ENCODE data around the gene OTC. TPM values are rescaled to one million over a fixed set of nuclear protein-coding genes. Genes with fewer than 3 reads are reported as not detected.

The OTC gene
- total RNA-seq, 1 donor from 2014 or later = not detected

GRCh38 chrX:38382663-38383062 is 30.3 kb downstream of the OTC start:
- Histone ChIP-seq H4K20me1 (ENCODE audit: low read depth) (no peaks in the 10 kb centered on the region), H3K79me2 (ENCODE audit: low read depth) (no peaks in the 10 kb centered on the region), H3K4me1 (no peaks in the 10 kb centered on the region), H3K4me2 (no peak overlapping the region), H3K9me3 (ENCODE audit: low read depth) (no peaks in the 10 kb centered on the region), H3K4me3 (no peak overlapping the region), H2AFZ (replicated peaks) (no peak overlapping the region), H3K36me3 (no peaks in the 10 kb centered on the region), H3K27ac (no peak overlapping the region), H3F3A (ENCODE audit: low read depth) (no peaks in the 10 kb centered on the region), H3K27me3 (no peaks in the 10 kb centered on the region), H3K9ac (no peak overlapping the region)
- Mint-ChIP-seq H3K9me3 (no peaks in the 10 kb centered on the region), H3K27ac (no peak overlapping the region), H3K4me1 (no peaks in the 10 kb centered on the region), H3K4me3 (no peak overlapping the region), H3K36me3 (no peaks in the 10 kb centered on the region), H3K27me3 (ENCODE audit: insufficient read depth, low read depth) (no peaks in the 10 kb centered on the region)
- no peak for DNase-seq (ENCODE audit: low spot score)
- no peak for TF ChIP-seq EZH2phosphoT487 (IDR thresholded peaks at IDR 0.05)
- no peak for TF ChIP-seq EZH2 (IDR thresholded peaks at IDR 0.05)
- no peak for TF ChIP-seq CTCF (IDR thresholded peaks at IDR 0.05)

GRCh38 chrX:38400389-38400910 is 48.0 kb downstream of the OTC start:
- Mint-ChIP-seq H3K36me3 (no peaks in the 10 kb centered on the region), H3K9me3 (no peaks in the 10 kb centered on the region), H3K4me1 (no peaks in the 10 kb centered on the region), H3K27ac (no peak overlapping the region), H3K4me3 (no peak overlapping the region), H3K27me3 (ENCODE audit: insufficient read depth, low read depth) (peaks cover 2% of the 10 kb centered on the region)
- Histone ChIP-seq H3K36me3 (no peaks in the 10 kb centered on the region), H3K4me3 (no peak overlapping the region), H4K20me1 (ENCODE audit: low read depth) (no peaks in the 10 kb centered on the region), H3K9ac (no peak overlapping the region), H3K27me3 (no peaks in the 10 kb centered on the region), H3K79me2 (ENCODE audit: low read depth) (no peaks in the 10 kb centered on the region), H2AFZ (replicated peaks) (no peak overlapping the region), H3K4me1 (no peaks in the 10 kb centered on the region), H3K4me2 (no peak overlapping the region), H3F3A (ENCODE audit: low read depth) (no peaks in the 10 kb centered on the region), H3K27ac (no peak overlapping the region), H3K9me3 (ENCODE audit: low read depth) (no peaks in the 10 kb centered on the region)
- no peak for TF ChIP-seq EZH2phosphoT487 (IDR thresholded peaks at IDR 0.05)
- no peak for TF ChIP-seq EZH2 (IDR thresholded peaks at IDR 0.05)
- TF ChIP-seq CTCF (IDR thresholded peaks at IDR 0.05) = no peak
- no peak for DNase-seq (ENCODE audit: low spot score)

- H3K4me3 ChIP-seq = no peak overlapping the region
- H4K20me1 ChIP-seq (ENCODE audit: low read depth) = no peaks in the 10 kb centered on the region
- H3K79me2 ChIP-seq (ENCODE audit: low read depth) = no peaks in the 10 kb centered on the region
- H3K4me2 ChIP-seq = no peak overlapping the region
- no peak overlapping the region for H3K9ac ChIP-seq
- Mint-ChIP-seq H3K4me1 (peaks cover 3% of the 10 kb centered on the region), H3K9me3 (no peaks in the 10 kb centered on the region), H3K36me3 (no peaks in the 10 kb centered on the region), H3K27me3 (ENCODE audit: insufficient read depth, low read depth) (no peaks in the 10 kb centered on the region), H3K4me3 (no peak overlapping the region), H3K27ac (no peak overlapping the region)
- DNase-seq (ENCODE audit: low spot score) = no peak
- H3K27ac ChIP-seq = no peak overlapping the region
- no peaks in the 10 kb centered on the region for H3F3A ChIP-seq (ENCODE audit: low read depth)
- TF ChIP-seq EZH2 (IDR thresholded peaks at IDR 0.05) = no peak
- H3K36me3 ChIP-seq = no peaks in the 10 kb centered on the region
- H2AFZ ChIP-seq (replicated peaks) = no peak overlapping the region
- H3K27me3 ChIP-seq = no peaks in the 10 kb centered on the region
- no peaks in the 10 kb centered on the region for H3K4me1 ChIP-seq
- no peaks in the 10 kb centered on the region for H3K9me3 ChIP-seq (ENCODE audit: low read depth)
Measured at GRCh38 chrX:38402118-38402517, 49.7 kb downstream of the OTC start.

GRCh38 chrX:38403834-38404233 is 51.4 kb downstream of the OTC start:
- no peak for DNase-seq (ENCODE audit: low spot score)
- no peaks in the 10 kb centered on the region for H3K79me2 ChIP-seq (ENCODE audit: low read depth)
- H3K9me3 ChIP-seq (ENCODE audit: low read depth) = no peaks in the 10 kb centered on the region
- no peaks in the 10 kb centered on the region for H3K36me3 ChIP-seq
- H3K36me3 Mint-ChIP-seq = no peaks in the 10 kb centered on the region
- no peak overlapping the region for H2AFZ ChIP-seq (replicated peaks)
- H3K27me3 ChIP-seq = no peaks in the 10 kb centered on the region
- no peaks in the 10 kb centered on the region for H3K9me3 Mint-ChIP-seq
- no peak overlapping the region for H3K27ac Mint-ChIP-seq
- no peaks in the 10 kb centered on the region for H4K20me1 ChIP-seq (ENCODE audit: low read depth)
- H3K4me3 Mint-ChIP-seq = no peak overlapping the region
- H3K4me3 ChIP-seq = no peak overlapping the region
- no peaks in the 10 kb centered on the region for H3F3A ChIP-seq (ENCODE audit: low read depth)
- no peaks in the 10 kb centered on the region for H3K27me3 Mint-ChIP-seq (ENCODE audit: insufficient read depth, low read depth)
- TF ChIP-seq EZH2phosphoT487 (IDR thresholded peaks at IDR 0.05) (no peak), CTCF (IDR thresholded peaks at IDR 0.05) (no peak), EZH2 (IDR thresholded peaks at IDR 0.05) (no peak)
- H3K27ac ChIP-seq = no peak overlapping the region
- H3K9ac ChIP-seq = no peak overlapping the region
- H3K4me2 ChIP-seq = no peak overlapping the region
- H3K4me1 Mint-ChIP-seq = peaks cover 3% of the 10 kb centered on the region
- peaks cover 1% of the 10 kb centered on the region for H3K4me1 ChIP-seq
